Fibroblast of skin of right biceps (primary cell): ENCODE measurements around the gene CST4.
A peak's percentile ranks its signal among the peaks of the same experiment; 100 is the strongest.
"Not testable (repeated sequence)": the region's sequence is repeated elsewhere in the genome, so short reads cannot be mapped to it uniquely, and the experiment has no call there.

Experiments
- DNase-seq: peaks from one replicate; pipeline ENCODE4 v3.0.0-alpha.2; 2013

CST4 gene

GRCh38 chr20:23686046-23686750, 2.6 kb downstream of the CST4 start:
- no peak for DNase-seq

DNA sequence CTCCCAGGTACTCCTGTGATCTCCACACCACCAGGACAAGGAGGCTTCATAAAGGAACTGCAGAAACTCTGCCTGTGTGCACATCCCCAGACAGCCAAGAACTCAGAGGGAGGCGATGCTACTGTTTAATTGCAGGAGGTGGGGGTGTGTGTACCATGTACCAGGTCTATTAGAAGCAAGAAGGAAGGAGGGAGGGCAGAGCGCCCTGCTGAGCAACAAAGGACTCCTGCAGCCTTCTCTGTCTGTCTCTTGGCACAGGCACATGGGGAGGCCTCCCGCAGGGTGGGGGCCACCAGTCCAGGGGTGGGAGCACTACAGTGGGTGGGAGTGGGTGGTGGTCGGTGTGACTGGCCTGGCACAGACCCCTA, 3.3 kb downstream of the CST4 start:
- DNase-seq, result not testable (repeated sequence)

DNA sequence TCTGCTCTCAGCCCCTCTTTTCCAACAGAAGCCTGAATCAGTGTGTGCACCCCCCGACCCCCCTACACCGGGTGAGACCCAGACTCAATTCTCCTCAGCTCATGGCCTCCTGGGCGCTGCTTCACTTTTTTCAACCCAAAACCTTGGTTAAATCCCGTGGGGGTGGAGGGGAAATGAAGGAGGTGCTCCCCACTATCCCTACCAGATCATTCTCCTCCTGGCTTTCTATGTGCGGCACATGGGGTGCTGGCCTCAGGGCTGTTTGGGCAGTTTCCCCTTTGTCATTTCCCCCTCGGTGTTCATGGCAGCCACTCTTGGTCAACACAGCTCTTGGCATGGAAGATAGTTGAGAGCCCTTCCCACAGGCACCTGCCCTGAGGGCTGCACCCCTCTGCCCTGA, 4.6 kb downstream of the CST4 start:
- DNase-seq, result no peak

DNA sequence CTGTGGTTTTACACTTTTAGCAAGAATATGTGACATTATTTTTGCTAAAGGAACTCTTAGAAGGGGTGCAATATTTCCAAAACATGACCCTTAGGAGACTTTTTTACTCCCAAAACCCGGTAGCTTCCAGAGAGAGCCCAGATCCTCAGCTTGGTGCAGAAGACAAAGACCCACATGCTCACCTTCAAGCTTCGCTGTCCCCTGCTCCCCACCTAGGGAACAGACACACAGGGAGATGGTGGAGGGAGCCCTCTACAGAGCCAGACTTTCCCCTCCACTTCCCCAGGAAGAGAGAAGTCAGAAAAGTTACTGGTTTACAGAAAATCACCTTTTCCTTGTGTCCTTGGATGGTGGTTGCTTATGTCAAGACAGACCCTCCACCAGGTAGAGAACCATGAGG, 5.0 kb downstream of the CST4 start:
- no peak for DNase-seq

GRCh38 chr20:23683281-23683680, 5.6 kb downstream of the CST4 start:
- DNase-seq, result no peak

DNA sequence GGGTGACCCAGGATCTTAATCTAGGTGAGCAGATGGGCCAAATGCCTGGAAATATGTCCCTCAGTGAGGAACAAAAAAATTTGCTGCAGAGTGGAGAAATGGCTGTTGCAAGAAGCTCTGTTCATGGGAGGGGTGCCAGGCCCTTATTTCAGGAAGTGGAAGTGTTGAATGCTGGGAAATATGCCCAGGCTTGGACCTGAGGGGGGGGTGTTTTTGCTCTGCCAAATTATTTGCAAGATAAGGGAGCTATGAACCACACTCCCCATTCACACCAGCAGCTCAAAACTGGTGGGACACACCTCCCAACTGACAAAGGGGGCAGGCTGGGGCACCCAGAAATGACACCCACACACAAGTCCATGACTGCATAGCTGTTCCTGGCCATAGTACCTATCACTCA, 8.7 kb downstream of the CST4 start:
- DNase-seq, result no peak

GRCh38 chr20:23679133-23680092, 9.4 kb downstream of the CST4 start:
- DNase-seq, result no peak

GRCh38 chr20:23673209-23673608, 15.6 kb downstream of the CST4 start:
- DNase-seq, result no peak

DNA sequence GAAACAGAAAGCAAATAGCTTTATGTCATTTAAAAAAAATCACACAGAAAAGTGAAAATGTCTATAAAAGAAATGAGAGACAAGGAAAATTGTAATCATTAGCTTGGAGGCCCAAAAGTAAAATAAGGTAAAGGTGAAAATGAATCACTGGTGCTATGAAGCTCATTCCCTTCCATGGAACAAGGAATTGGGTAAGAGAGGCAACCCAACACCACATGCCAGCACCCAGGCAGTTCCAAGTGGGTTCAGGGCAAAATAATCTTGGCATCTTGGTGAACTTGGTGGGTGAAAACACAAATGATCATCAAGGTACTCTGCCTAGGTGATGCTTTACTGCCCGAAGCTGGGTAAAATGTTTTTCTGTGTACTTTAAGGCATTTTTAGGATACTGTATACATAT, 16.7 kb downstream of the CST4 start:
- DNase-seq, result no peak

DNA sequence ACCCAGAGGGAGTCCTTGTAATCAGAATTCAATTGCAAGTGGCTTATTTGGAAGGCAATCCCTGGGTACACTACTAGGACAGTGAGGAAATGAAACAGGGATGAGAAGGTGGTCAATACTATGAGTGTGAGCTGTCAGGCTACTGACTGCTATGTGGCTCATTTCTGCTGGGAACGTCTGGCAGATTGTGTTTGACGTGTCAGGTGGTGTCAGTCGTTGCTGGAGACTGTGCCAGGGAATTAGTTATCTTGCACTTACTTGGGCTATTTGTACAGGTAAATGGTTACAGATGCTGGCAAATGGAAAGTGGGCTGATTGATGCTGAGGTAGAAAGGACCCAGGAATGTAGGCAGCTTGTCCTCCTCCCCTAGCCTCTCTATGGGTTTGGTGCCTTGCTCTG, 17.4 kb downstream of the CST4 start:
- DNase-seq, result no peak

- no peak for DNase-seq
Measured at GRCh38 chr20:23670361-23670760, 18.5 kb downstream of the CST4 start.

DNA sequence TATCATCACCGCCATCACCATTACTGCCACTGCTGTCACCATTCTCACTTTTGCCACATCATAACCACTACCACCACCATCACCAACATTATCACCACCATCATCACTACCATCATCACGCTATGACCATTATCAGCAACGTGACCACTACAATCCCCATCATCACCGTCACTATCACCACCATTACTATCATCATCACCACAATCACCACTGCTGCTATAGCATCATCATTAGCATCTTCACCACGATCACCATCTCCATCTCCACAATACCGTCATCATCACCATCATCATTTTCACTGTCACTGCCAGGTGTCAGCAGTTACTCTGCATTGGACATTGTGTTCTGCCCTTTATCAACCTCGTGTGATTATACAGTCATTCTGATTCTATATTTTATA, 19.0 kb downstream of the CST4 start:
- DNase-seq, result no peak

- DNase-seq, result no peak
Measured at GRCh38 chr20:23669327-23669726, 19.5 kb downstream of the CST4 start.

DNA sequence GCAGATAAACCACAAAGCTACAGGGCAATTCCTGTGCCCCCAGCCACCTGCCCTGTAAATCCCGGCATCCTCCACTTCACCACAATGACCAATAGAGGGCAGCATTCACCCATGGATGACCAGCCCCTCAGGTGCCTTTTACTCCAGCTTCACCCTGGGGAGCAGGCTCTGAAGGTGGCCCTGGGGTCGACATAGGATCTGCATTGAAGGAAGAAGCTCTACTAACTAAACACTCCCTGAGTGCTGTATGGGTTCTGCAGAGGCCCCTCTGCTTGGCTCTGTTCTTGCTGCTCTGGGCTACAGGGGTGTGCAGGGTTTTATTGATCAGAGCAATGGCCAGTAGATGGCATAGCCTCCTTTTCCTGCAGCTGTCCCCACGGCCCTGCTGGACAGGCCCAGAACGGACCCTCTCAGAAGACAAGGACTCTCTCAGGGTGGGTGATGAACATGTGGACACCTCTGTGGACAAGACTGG, 20.3 kb downstream of the CST4 start:
- DNase-seq, result peak; percentile 36

DNA sequence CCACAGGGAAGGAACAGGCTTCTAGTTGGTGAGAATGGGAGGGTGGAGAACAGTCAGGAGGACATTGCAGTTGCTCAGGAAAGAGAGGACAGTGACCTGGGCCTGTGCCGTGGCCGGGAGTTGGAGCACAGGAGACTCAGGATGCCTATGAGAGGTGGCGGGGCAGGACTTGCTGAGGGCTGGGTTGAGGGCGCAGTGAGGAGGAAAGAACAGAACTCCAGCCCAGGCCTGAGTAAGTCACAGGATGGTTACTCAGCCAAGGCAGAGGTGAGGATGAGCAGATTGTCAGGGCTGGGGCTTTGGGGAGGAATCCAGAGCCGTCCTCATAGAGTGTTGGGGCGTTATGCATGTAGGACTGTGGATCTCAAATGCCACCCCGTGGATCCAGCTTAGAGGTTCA, 21.2 kb downstream of the CST4 start:
- no peak for DNase-seq

DNA sequence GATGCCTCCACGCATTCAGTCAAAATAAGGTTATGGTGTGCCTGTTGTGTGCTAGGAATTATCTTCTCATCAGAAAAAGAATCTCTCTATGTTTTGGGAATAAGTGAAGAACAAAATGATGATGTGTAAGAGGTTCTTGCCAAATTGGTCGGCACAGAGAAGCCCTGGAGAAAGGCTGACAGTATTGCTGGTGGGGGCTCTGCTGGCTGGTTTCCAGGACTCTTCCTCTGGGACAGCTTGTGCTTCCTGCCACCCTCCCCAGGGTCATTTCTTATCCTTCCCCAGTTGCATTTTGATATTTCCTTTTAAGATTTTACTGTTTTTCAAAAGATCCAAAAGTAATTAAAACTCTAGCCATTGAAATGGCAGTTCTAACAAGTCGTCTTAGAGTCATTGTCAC, 22.1 kb downstream of the CST4 start:
- DNase-seq, result no peak

DNA sequence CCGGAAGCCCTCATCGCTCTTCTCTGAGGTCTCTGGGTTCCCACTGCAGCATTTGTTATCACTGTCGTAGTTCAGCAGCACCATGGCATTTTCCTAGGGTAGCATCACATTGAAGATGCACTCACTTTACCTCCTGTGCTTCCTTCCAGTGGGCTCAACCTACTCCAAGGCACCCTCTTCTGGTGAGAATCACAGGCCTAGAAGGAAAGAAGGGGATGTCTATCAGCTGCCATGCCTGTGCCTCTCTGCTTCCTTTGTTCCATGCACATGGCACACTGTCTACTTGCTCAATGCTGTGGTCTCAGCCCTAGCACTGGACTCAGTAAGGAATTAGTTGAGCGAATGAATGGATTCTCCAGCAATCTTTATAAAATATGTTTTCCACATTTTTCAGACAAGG, 22.6 kb downstream of the CST4 start:
- DNase-seq, result no peak

- DNase-seq, result no peak
Measured at GRCh38 chr20:23664954-23665353, 23.9 kb downstream of the CST4 start.

DNA sequence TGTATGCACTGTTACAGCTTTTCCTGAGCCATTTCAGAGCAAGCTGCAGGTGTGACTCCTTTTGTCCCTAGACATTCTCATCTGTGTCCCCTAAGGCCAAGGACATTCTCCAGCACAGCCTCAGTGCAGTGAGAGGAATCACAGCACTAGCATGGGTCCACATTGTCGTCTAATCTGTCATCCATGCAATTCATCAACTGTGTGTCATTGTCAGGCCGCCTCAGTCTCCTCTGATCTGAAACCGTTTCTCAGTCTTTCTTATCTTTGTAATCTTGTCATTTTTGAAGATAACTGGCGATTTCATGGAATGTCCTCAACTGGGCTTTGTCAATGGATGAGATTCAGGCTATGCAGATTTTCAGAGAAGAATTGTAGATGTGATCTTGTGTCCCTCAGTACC, 24.8 kb downstream of the CST4 start:
- not testable (repeated sequence) for DNase-seq

DNA sequence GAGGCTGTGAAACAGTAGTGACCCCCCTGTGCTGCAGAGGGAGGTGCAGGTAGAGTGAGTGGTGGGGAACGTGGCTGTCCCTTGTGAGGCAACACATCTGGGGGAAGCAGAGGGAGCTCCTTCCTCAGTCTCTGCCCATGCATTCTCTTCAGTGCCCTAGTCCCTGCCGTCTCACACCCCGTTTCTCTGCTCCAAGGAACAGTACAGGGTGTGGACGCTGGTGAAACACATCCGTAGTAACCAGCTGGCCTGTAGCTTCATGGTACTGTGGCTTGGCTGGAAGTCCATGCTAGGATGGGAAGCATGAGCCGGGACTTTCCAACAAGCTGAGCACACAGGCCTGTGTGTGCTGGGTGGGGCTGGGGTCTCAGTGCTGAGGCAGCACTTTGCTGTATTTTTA, 25.7 kb downstream of the CST4 start:
- no peak for DNase-seq

DNA sequence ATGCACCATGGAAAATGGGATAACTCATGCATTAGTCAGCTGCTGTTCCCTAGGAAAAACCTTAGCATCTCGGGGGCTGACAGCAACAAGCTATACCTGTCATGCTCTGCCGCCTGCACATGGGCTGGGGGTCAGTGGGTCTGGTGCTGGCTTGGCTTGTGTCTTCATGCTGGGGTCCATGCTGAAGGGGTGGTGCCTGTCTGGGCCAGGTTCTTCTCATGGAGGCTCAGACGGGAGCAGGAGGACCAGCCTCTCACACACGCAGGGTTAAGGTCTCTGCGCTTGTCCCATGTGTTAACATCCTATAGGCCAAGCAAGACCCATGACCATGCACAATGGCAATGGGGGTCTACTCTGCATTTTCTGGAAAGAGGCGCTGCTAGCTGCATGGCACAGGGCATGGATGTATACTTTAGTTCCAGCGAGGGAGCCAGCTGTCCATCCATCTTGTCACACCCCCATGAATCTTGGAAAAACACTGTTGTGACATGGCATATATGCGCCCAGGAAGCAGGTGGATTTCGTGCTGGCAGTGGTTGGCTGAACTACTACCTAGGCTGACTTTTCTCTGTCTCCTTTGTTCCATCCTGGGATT, 26.5 kb downstream of the CST4 start:
- no peak for DNase-seq

DNA sequence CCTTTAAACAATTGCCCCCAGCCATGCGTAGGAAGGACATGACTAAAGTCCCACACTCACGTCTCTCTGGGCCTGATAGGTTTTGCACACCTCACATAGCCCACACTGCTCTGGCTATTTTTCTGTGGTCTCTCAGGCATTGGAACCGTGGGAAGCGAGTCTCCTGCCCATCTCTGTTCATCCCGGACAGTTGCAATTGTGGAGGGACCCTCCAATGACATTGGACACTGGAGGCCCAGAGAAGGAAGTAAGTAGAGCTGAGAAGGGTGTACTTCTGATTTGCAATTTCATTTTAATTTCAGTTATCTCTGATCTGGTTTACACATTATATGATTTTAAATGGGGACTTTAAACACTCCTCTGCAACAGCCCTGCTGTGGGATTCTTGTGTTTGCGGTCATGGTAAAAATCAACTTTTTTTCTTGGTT, 27.8 kb downstream of the CST4 start:
- DNase-seq, result no peak

GRCh38 chr20:23659989-23660837, 28.6 kb downstream of the CST4 start:
- no peak for DNase-seq
